DMS53 treated with DMSO at 0.1 percent for 48 hours (cell line): ENCODE data around the gene TRIM65.
"Not testable (repeated sequence)": the region's sequence is repeated elsewhere in the genome, so short reads cannot be mapped to it uniquely, and the experiment has no call there.

Source experiments
- DNase-seq: peaks from one replicate; lab custom pipeline; 2025; ENCODE audit not compliant: unreplicated experiment; lab: John Stamatoyannopoulos, UW

The TRIM65 gene

DNA sequence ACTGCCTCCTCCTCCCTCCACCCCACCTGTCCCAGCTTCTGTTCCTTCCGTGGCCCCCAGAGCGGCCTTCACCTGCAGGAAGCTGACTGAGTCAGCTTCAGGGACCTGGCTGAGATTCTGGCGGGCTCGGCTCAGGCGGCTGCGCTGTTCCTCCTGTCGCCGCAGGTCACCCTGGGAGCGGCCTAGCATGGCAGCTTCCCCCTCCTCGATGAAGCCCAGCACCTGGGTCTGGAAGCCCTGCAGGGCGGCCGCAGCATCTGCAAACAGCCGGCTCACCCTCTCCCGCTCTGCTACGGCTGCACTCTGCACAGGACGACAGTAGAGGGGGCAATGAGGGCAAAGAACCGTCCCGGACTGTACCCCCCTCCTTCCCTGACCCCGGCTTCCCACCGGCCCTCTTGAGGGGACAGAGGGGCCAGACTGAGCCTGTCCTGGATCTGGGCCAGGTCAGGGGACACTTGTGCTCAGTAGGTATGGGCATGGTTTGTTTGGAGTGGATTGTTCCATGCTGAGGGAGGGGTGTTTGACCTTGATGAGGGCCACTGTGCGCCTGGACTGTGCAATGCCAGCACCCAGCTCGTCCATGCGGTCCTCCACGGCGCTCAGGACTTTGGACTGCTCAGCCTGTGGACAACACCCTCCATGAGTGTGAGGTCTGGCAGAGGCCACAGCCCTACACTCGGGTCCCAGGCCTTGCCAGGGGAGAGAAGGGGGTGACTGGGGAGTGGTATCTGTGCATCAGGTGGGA is 20.4 kb downstream of the TRIM65 start:
- peak; percentile 81 for DNase-seq

DNA sequence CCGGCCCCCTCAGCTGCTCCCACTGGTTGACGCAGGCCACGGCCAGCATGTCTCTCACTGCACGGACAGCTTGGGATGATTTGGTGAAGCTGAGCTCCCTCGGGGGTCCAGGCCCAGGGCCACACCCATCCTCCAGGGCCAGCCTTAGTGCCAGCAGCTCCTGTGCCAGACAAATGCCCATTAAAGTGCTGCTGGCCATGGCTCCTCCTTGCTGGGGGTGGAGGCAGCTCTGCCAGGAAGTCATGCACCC is 20.9 kb downstream of the TRIM65 start:
- no peak for DNase-seq

DNA sequence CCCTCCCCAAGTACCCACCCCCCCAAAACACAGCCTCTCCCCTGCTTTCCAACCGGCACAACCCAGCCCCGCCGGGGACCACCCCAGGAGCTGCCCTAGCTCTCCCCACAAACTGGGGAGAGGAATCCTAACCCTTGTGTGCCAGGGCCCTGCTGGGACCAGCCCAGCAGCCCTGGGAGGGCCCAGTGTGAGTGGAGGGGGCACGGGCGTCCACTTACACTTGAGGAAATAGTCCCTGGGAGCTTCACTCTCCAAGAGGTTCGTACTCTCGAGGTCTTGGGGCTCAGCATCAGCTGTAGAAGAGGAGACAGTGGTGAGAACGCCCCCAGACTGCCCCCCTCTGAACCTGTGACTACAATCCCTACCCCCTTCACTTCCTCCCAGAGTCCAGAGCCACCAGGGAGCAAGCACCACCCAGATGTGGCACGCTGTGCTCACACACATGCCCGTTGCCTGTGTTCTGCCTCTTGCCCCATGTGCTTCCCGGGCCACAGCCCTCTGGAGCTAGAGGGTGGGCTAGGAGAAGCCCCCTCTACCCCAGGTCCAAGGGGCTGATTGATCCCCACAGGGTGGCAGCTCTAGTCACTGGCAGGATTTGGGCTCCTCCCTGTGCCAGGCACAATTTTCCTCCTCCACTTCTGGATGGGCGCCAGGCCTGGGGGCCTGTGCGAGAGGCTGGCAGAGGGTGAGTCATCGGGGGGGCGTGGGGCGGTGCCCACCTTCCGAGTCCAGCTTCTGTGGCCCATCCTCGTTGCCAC is 21.4 kb downstream of the TRIM65 start:
- DNase-seq, result no peak

DNA sequence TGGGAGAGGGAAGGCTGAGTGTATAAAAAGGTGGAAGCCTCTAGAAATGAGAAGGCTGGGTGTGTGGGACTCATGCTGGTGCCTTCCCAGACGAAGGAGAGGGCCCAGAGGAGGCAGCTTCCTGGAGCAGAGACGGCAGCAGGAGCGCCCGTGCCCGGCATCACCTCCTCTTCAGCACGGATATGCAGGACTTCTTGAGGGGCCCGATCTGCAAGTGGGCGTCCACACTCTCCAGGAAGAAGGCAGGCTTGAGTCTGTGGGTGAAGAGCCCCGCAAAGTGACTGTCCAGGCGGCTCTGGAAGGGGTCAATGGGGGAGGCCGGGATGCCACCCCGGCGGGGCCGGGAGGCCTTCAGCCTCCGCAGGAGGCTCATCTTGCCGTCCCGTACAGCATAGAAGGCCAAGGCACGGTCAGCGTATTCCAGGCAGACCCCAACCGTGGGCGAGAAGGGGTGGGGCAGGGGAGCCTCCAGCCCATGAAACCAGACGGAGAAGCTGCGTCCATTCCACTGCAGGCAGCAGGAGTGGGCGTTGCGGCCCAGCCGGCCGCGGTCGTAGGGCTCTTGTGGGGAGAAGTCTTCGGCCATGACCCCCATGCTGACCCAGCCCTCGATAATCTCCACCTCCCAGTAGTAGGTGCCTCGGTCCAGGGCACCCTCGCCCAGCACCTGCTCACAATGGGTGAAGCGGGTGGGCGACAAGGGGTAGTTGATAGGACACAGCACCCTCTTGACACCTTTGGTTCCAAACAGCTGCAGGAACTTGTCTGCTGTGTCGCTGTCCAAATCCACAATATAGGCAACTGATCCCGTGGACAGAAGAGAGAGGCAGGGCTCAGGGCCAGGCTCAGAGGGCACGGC is 22.2 kb downstream of the TRIM65 start:
- no peak for DNase-seq

DNA sequence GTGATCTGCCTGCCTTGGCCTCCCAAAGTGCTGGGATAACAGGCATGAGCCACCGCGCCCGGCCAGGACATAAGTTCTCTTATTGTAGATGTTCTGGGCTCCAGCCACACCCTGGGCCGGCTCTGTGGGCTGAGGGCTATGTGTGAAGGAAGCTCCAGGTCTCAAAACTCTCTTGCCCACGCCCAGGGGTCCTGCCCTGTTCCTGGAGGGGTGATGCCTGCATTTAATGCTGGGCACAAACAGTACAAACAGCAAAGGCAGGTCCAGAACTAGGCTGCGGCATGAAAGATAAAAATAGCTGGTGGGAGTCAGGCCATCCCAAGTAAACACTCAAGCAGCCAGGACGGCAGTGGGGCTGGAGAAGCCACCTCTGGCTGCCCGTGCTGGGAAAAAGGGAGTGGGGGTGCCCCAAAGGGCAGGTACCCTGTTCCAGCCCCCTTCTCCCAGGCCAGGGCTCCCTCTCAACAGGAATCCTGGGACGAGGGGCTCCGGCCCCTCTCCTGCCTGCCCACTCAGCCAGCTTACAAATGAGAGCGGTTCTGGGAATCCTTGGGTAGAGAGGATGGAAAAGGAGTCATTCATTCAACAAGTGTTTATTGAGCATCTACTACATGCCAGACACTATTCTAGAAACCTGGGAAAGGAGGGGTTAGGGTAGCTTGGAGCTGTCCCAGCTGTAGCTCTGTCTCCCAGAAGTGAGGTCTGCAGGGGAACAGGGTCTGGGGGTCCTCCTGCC is 23.0 kb downstream of the TRIM65 start:
- no peak for DNase-seq

DNA sequence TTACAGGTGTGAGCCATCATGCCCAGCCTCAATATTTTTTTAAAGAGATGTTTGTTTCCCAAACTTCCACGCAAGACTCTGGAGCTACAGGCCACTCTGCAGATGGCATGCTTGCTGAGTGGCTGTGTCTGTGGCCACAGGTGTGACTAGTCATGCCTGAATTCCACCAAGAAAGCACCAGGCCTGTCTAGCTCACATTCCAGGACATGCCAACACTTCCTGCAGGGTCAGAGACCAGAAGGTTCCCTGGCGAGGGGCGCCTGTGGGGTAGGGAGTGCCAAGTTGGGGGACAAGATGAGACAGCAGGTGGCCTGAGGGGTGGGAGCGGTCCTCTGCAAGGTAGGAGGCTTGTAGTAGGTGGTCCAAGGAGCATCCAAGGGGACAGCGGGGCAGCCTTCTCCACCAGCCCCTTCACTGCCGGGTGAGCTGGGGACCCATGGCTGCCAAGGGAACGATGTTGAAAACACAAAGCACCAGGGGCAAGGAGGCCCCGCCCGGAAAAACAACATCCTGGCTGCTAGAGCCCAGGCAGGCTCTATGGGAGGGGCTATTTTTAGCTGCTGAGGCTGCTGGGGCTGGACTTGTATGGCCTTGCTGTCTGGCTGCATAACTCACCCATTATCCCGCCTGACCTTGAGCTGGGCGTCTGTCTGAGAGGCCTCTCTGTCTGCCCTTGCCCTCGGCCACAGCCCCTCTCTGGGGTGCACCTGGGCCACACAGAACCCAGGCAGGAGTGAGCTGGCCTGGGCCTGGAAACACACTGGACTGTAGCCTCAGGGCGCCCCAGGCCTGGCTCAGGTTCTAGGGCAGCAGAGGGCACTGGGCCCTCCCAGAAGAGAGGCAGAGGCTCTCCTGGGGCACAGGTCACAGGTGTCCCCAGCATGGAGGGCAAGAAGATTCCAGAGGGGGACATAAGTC is 24.1 kb downstream of the TRIM65 start:
- DNase-seq, result peak; percentile 67

DNA sequence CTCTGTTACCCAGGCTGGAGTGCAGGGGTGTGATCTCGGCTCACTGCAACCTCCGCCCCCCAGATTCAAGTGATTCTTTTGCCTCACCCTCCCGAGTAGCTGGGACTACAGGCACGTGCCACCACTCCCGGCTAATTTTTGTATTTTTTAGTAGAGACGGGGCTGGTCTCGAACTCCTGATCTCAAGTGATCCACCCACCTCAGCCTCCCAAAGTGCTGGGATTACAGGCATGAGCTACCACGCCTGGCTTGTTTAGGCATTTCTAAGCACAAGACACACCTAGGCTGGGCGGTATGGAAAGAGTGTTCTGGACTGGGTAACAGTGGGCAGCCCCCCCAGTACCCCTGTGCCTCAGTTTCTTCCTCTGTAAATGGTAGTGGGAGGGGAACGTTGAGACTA is 26.5 kb downstream of the TRIM65 start:
- not testable (repeated sequence) for DNase-seq

DNA sequence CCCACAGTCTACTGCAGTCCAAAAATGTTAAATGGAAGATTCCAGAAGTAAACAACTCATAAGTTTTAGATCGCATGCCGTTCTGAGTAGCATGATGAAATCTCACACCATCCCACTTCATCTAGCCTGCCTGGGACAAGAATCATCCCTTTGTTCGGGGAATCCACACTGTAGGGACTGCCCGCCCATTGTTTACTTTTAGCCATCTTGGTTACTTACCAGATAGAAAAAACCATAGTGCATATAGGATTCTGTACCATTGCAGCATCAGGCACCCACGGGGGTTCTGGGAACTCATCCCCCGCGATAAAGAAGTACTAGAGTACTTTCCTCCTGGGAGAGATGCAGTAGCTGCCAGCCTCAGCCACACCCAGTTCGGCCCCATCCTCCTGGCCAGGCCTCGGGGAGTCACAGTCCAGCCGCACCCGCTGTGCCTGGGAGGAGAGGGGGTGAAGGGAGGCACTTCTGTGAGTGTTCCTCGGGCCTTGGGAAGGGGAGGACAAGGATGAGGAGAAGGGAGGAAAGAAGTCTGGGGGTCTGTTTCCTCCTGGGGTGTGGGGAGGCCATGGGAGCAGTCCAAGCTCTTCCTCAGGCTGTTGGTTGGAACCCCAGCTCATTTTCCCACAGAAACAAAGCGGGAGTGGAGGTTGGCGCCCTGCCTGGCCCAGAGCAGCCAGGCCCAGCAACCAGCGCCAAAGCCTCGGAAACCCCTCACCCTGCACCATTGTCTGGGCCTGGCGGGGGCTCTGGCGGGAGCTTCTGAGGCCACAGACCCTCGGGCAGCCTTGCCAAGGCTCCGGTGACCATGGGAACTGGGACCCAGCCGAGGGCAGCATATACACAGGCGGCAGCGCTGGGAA is 27.2 kb downstream of the TRIM65 start:
- DNase-seq, result no peak

DNA sequence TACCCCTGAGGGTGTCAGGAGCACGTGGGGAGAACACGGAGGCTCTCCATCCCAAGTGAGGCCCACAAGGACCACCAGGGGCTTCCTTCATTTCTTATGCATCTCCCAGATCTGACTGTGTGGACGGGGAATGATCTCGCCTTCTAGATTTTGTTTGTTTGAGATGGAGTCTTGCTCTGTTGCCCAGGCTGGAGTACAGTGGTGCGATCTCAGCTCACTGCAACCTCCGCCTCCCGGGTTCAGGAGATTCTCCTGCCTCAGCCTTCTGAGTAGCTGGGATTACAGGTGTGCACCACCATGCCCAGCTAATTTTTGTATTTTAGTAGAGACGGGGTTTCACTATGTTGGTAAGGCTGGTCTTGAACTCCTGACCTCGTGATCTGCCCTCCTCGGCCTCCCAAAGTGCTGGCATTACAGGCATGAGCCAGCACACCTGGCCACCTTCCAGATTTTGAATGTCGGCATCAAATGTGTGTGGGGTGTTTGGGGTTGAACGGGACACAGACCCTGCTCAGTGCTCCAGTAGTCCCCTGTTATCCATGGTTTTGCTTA is 27.9 kb downstream of the TRIM65 start:
- not testable (repeated sequence) for DNase-seq

DNA sequence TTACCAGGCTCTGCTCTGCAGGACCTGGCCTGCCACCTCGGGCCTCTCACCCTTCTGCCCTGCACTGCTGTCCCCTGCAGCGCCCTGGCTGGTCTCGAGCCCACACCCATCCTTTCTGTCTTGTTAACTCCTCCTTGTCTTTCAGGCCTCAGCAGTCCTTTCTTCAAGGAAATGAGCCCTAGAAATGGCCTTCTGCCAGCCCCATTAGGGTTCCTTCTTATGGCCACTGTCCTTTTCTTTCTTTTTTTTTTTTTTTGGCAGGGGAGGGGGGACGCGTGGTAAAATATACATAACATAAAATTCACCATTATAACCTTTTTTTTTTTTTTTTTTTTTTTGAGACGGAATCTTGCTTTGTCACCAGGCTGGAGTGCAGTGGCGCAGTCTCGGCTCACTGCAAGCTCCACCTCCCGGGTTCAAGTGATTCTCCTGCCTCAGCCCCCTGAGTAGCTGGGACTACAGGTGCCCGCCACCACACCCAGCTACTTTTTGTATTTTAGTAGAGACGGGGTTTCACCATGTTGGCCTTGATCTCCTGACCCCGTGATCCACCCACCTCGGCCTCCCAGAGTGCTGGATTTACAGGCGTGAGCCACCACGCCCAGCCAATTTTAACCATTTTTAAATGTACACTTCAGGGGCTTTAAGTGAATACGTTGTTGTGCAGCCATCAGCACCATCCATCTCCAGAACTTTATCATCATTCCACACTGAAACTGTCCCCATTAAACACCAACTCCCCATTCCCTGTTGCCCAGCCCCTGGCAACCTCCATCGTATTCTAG is 31.2 kb downstream of the TRIM65 start:
- not testable (repeated sequence) for DNase-seq

DNA sequence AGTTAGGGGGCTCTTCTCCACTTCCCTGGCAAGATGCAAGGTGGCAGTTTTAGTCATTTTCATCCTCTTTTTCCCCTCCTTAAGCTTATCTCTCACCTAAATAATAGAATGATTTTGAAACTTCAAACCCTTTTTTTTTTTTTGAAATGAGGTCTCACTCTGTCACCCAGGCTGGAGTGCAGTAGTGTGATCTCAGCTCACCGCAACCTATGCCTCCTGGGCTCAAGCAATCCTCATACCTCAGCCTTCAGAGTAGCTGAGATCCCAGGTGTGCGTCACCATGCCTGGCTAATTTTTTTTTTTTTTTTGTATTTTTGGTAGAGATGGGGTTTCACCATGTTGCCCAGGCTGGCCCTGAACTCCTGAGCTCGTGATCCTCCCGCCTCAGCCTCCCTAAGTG is 31.9 kb downstream of the TRIM65 start:
- DNase-seq, result not testable (repeated sequence)

DNA sequence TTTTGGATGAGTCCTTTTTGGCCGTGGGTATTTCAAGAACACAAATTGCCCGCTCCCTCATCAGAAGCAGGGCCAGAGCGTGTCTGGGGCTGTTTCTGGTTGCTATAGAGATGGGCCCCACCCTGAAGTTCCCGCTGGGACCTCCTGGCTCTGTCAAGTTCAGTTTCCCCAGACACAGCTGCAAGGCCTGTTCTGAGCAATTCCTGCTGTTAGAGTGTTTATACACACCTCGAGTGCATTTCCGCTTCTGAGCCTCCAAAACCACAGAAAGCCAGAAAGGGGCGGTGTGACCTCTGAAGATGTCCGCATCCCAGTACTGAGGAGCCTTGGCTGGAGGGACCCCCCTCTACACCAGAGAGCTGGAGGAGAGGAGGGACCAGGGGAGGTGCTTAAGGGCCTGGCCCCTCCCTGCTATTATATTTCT is 32.3 kb downstream of the TRIM65 start:
- DNase-seq, result no peak

DNA sequence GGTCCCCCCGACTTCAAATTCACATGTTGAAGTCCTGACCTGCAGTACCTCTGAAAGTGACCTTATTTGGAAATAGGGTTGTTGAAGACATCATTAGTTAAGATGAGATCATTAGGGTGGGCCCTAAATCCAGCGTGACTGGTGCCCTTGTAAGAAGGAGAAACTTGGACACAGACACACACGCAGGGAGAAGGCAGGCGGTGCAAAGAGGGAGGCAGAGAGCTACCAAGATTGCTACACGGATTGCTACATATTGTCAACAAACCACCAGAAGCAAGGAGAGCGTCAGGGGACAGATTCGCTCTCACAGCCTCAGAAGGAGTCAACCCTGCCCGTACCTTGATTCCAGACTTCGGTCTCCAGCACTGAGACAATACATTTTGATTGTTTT is 34.8 kb downstream of the TRIM65 start:
- DNase-seq, result no peak

DNA sequence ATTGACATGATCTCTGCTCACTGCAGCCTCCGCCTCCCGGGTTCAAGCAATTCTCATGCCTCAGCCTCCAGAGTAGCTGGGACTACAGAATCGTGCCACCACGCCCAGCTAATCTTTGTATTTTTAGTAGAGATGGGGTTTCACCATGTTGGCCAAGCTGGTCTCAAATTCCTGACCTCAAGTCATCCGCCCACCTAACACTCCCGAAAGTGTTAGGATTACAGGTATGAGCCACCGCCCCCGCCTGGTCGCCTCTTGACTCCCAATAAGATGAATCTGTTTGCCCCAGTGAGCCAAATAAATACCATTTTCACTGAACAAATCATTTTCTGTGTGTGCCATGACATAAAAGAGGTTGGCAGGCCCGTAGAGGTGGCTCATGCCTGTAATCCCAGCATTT is 37.4 kb downstream of the TRIM65 start:
- DNase-seq, result not testable (repeated sequence)

DNA sequence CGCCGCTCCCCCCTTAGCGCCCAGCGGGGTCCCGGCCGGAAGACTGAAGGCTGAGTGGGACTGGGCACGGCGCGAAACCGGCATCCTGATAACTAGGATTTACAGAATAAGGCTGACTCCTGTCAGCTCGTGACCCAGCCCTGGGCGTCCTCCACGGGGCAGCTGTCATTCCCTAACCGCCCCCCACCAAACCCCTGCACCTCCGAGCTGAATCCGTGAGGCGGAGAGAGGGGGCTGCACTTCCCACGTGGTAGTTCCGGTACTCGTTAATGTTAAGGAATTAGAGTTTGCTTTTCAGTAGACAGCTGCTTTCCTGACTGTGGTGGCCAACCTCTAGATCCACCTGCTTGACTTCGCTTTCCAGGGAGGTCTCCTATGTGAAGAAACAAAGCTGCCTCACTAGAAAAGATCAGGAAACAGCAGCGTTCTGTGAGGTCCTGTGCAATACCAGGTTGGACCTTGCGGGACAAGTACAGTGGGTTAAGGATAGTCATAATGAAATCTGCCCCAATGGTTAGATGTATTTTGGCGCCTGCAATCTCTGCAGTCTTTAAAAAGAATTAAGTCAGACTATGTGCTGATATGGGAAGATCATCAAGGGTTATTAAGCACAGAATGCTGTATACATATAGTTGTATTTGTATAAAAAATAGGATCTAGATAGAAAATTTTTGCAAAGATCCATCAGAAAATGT is 40.5 kb downstream of the TRIM65 start:
- peak; percentile 35 for DNase-seq

DNA sequence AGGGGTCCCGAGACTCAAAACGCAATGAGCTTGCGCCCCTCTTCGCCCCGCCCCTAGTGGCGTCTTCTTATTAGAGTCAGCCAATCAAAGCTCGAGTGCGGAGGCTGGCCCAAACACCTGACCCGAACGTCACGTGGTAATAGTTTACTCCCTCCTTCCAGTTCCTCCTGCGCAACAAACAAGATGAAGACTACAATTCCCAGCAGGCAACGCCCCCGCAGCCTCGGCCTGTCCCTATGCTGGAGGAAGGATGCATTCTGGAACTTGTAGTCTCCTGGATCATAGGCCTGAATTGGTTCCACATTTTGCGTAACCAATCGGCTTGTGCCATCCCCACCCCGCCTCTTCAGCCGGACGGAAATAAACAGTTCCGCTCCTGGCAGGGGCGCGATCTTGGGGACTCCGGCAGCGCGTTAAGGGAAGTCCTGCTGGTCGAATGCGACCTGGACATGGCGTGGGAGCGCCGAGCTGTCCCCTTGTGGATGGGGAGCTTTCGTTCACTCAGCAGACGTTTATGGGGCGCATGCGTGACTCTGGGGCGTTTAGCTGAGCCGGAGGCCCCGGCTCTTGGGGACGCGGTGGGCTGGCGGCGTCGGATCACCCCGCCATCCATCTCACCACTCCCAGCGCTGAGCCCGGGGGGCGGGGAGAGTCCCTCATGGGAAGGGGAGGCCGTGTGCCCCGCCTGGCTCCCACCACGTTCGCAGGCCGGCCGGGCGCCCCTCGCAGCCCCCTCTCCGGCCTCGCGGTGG is 41.3 kb downstream of the TRIM65 start, which contains the start of gene WBP2:
TSS of gene WBP2 (minus strand) at position 26 of the 752 bp plus-strand sequence. CDS start 38 bp downstream, outside the sequence.
- DNase-seq, result peak; percentile 99

DNA sequence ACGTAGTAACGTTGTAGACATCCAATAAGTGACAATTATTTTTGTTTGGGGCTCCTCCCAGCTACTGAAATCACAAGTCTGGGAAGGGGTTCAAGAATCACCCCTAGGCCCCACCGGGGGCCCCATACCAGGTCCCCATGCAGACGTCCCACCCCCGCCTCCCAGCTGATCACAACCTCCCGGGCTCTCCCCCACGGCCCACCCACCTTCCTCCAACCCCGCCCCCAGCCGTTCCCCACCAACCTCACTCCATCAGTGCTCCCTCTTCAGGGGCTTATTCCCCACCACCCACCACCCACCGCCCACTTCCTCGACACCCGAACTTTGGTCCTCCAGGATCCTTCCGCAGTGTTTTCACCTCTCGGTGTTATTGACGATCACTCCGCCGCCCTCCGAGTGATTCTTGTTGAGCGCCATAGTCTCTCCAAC is 41.9 kb downstream of the TRIM65 start:
- no peak for DNase-seq
